Naive thymus-derived CD4-positive, alpha-beta T cell (primary cell): ENCODE data around the gene SLC12A1. TPM values are rescaled to one million over a fixed set of nuclear protein-coding genes. Genes with fewer than 3 reads are reported as not detected.

Experiments used
- ATAC-seq: fragments of 150-1000 bp; cut with Tn5 transposase; 2 replicates; pipeline ENCODE4 v1.10.0; 2021; ENCODE audit warnings: mild to moderate bottlenecking, moderate library complexity
- CTCF ChIA-PET: fragments of 350-600 bp; sonication (Branson Sonifier 250); formaldehyde crosslinking; loops from one replicate; lab custom pipeline; 2021; ENCODE audit warnings: antibody characterized with exemption; lab: Charles Lee
- POLR2A ChIA-PET: fragments of 350-600 bp; sonication (Branson Sonifier 250); formaldehyde crosslinking; loops from one replicate; lab custom pipeline; 2021; ENCODE audit warnings: antibody characterized with exemption, inconsistent platforms; lab: Charles Lee
- DNase-seq, 9 donors: peaks; one replicate each; pipeline versions ENCODE4 v3.0.0 to v3.0.0-alpha.2; 2020 to 2022; ENCODE audit warnings: mixed read lengths in 1 of 9
- H3K27ac ChIP-seq: one replicate; pipeline ENCODE4 v1.7.0; 2013; ENCODE audit warnings: mild to moderate bottlenecking, low read depth, low read length, moderate library complexity
- H3K27me3 ChIP-seq, 2 donors: one replicate each; pipeline ENCODE4 v1.7.0; 2013; ENCODE audit warnings: low read length in 2 of 2, mild to moderate bottlenecking in 2 of 2, moderate library complexity in 2 of 2; ENCODE audit not compliant: control insufficient read depth in 2 of 2, insufficient read depth in 2 of 2
- H3K36me3 ChIP-seq, 3 experiments: 1 replicate in 2 of 3; 2 replicates in 1 of 3; pipeline ENCODE4 v1.7.0; 2013; ENCODE audit warnings: low read length in 3 of 3, mild to moderate bottlenecking in 3 of 3, moderate library complexity in 1 of 3; ENCODE audit not compliant: insufficient read depth in 3 of 3, control insufficient read depth in 2 of 3
- H3K4me1 ChIP-seq, 2 donors: one replicate each; pipeline ENCODE4 v1.7.0; 2013; ENCODE audit warnings: low read length in 2 of 2, mild to moderate bottlenecking in 2 of 2, moderate library complexity in 1 of 2; ENCODE audit not compliant: control insufficient read depth in 2 of 2, insufficient read depth in 2 of 2
- H3K4me3 ChIP-seq: 2 replicates; pipeline ENCODE4 v1.7.0; 2013; ENCODE audit warnings: mild to moderate bottlenecking, low read length
- H3K9me3 ChIP-seq, 3 experiments: 1 replicate in 2 of 3; 2 replicates in 1 of 3; pipeline ENCODE4 v1.7.0; 2013; ENCODE audit warnings: low read length in 3 of 3; ENCODE audit not compliant: control insufficient read depth in 2 of 3
- H3K27ac Mint-ChIP-seq, 9 donors: one replicate each; pipeline ENCODE4 v1.8.0; 2020 to 2022; ENCODE audit warnings: mixed read lengths in 9 of 9, mild to moderate bottlenecking in 8 of 9, moderate library complexity in 5 of 9, inconsistent platforms in 2 of 9
- H3K27me3 Mint-ChIP-seq, 5 donors: one replicate each; pipeline ENCODE4 v1.8.0; 2021 to 2022; ENCODE audit warnings: mixed read lengths in 5 of 5, mild to moderate bottlenecking in 1 of 5
- H3K36me3 Mint-ChIP-seq, 5 donors: one replicate each; pipeline ENCODE4 v1.8.0; 2020 to 2022; ENCODE audit warnings: mixed read lengths in 5 of 5, mild to moderate bottlenecking in 3 of 5, inconsistent platforms in 1 of 5
- H3K4me1 Mint-ChIP-seq, 7 donors: one replicate each; pipeline ENCODE4 v1.8.0; 2020 to 2022; ENCODE audit warnings: mixed read lengths in 7 of 7, mild to moderate bottlenecking in 3 of 7, inconsistent platforms in 1 of 7
- H3K4me3 Mint-ChIP-seq, 10 donors: one replicate each; pipeline ENCODE4 v1.8.0; 2020 to 2022; ENCODE audit warnings: mild to moderate bottlenecking in 10 of 10, mixed read lengths in 10 of 10, moderate library complexity in 6 of 10, inconsistent platforms in 2 of 10
- H3K9me3 Mint-ChIP-seq, 11 donors: one replicate each; pipeline ENCODE4 v1.8.0; 2020 to 2022; ENCODE audit warnings: mixed read lengths in 11 of 11, mild to moderate bottlenecking in 4 of 11, inconsistent platforms in 1 of 11, moderate library complexity in 1 of 11
- intact Hi-C, 2 donors: fragments of 100-400 bp; cut with micrococcal nuclease; formaldehyde crosslinking; loops; one replicate each; pipeline ENCODE4 v1.15.1; 2023
- polyA plus RNA-seq, 2 donors: library from polyadenylated mRNA; unstranded; fragments of 300-500 nt; fragmentation: Illumina TruSeq; gene quantifications; one replicate each; pipeline ENCODE4 v1.2.3, GENCODE V29; 2021
- total RNA-seq, 6 experiments: library from RNA in 5 of 6; stranded (reverse) in 5 of 6; gene quantifications; 1 replicate in 5 of 6; 2 replicates in 1 of 6; pipeline ENCODE4 v1.2.3 and lab custom pipeline; 2021 to 2026

SLC12A1 gene
- total and polyA plus RNA-seq, 7 experiments from 2014 or later, result not detected

DNA sequence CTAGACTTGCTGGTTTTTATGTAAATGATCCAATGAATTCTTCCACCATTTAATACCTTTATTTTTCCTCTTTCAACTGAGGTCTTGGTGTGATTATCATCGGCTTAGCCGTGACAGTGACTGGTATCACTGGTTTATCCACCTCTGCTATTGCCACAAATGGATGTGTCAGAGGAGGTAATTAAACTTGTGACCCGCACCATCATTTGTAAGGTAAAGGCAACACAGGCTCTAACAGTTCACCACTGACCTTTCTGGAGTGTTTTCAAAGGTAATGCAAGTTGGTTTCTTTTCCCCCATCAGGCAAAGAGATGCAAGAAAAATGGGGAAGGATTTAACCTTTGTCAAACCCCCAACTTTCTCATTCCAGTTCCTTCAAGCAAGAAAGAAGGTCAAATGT, 19.7 kb downstream of the SLC12A1 start:
- ATAC-seq (no peak), DNase-seq (no peak)
- ChIA-PET CTCF (no interaction called here), POLR2A (no interaction called here)
- Mint-ChIP-seq H3K4me3 (no peak overlapping the region), H3K9me3 (peaks cover 0 to 2% (median 0%) of the 10 kb centered on the region in 11 donors), H3K27ac (no peak overlapping the region), H3K36me3 (no peaks in the 10 kb centered on the region), H3K4me1 (no peaks in the 10 kb centered on the region), H3K27me3 (peaks cover 12 to 18% (median 14%) of the 10 kb centered on the region in 5 donors)
- Histone ChIP-seq H3K9me3 (no peaks in the 10 kb centered on the region), H3K4me3 (no peak overlapping the region), H3K4me1 (no peaks in the 10 kb centered on the region), H3K36me3 (no peaks in the 10 kb centered on the region), H3K27ac (no peak overlapping the region), H3K27me3 (no peaks in the 10 kb centered on the region)
- intact Hi-C loops, result no loop called here

DNA sequence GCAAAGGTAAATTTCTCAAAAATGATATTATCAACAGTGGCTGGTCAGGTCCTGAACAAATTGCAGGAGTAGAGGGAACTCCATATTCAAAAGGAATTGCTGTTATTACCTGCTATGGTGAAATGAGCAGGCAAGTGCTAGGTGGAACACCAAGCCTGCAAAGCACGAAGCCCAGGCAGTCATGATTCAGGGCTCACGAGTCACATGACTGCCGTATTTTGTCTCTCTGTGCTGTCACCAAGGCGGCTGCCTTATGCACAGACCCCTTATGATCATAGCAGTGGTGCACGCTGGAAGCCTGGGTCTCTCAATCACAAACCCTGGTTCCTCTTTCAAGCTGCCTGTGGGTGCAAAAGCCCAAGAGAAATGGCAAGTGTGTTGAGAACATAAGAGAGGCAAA, 24.4 kb downstream of the SLC12A1 start:
- Mint-ChIP-seq H3K36me3 (no peaks in the 10 kb centered on the region), H3K27ac (no peak overlapping the region), H3K4me3 (no peak overlapping the region), H3K4me1 (no peaks in the 10 kb centered on the region), H3K27me3 (peaks cover 0 to 18% (median 8%) of the 10 kb centered on the region in 5 donors), H3K9me3 (peaks cover 0 to 2% (median 0%) of the 10 kb centered on the region in 11 donors)
- ATAC-seq (no peak), DNase-seq (no peak)
- Histone ChIP-seq H3K4me1 (no peaks in the 10 kb centered on the region), H3K27ac (no peak overlapping the region), H3K36me3 (no peaks in the 10 kb centered on the region), H3K4me3 (no peak overlapping the region), H3K27me3 (no peaks in the 10 kb centered on the region), H3K9me3 (no peaks in the 10 kb centered on the region)
- ChIA-PET CTCF (interaction anchor here (0.6 kb wide), 1 partner anchor 36 kb away, joined by 3 read pairs; no protein-coding TSS in a partner anchor), POLR2A (no interaction called here)
- intact Hi-C loops, result no loop called here

DNA sequence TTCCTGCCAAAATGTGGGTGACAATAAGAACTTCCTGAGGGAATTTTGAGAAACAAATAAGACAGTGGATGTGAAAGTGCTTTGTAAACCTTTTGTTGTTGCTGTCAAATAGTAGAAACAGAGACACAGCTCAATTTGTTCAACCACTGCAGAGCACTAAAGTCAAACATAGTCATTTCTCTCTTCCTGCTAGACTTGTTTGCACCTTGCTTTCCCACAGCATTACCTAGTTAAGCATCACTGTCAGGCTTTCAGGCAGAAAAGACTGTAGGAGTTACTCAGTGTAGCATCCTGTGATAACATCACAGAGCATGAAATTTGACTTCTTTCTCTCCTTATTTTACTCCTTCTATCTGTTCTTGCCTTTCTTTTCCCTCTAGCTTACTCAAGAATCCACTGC, 27.1 kb downstream of the SLC12A1 start:
- intact Hi-C loops, result no loop called here
- no peaks in the 10 kb centered on the region for H3K4me1 ChIP-seq
- Mint-ChIP-seq H3K4me1 (no peaks in the 10 kb centered on the region), H3K27ac (no peak overlapping the region), H3K9me3 (no peaks in the 10 kb centered on the region), H3K36me3 (no peaks in the 10 kb centered on the region), H3K27me3 (peaks cover 0 to 11% (median 8%) of the 10 kb centered on the region in 5 donors), H3K4me3 (no peak overlapping the region)
- DNase-seq, result no peak
- CTCF ChIA-PET, result no interaction called here
- POLR2A ChIA-PET, result no interaction called here
- ATAC-seq, result no peak
- no peaks in the 10 kb centered on the region for H3K27me3 ChIP-seq
- H3K36me3 ChIP-seq, result no peaks in the 10 kb centered on the region
- no peak overlapping the region for H3K27ac ChIP-seq
- no peaks in the 10 kb centered on the region for H3K9me3 ChIP-seq
- no peak overlapping the region for H3K4me3 ChIP-seq

DNA sequence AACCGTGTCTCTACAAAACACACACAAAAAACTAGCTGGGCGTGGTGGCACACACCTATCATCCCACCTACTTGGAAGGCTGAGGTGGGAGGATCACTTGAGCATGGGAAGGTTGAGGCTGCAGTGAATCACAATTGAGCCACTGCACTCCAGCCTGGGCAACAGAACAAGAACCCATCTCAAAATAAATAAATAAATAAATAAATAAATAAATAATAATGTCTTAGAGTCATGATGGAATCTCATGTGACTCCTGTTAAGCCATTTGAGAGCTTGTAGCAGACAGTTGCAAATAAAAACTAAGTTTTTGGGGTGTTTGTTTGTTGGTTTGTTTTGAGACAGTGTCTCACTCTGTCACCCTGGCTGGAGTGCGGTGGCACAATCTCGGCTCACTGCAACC, 33.2 kb downstream of the SLC12A1 start:
- intact Hi-C loops, result no loop called here
- CTCF ChIA-PET, result no interaction called here
- Mint-ChIP-seq H3K4me3 (no peak overlapping the region), H3K27ac (no peak overlapping the region), H3K9me3 (no peaks in the 10 kb centered on the region), H3K27me3 (peaks cover 0 to 4% (median 2%) of the 10 kb centered on the region in 5 donors), H3K36me3 (no peaks in the 10 kb centered on the region), H3K4me1 (no peaks in the 10 kb centered on the region)
- H3K27ac ChIP-seq, result no peak overlapping the region
- ATAC-seq (no peak), DNase-seq (no peak)
- H3K4me1 ChIP-seq, result no peaks in the 10 kb centered on the region
- no peaks in the 10 kb centered on the region for H3K9me3 ChIP-seq
- H3K4me3 ChIP-seq, result no peak overlapping the region
- H3K27me3 ChIP-seq, result no peaks in the 10 kb centered on the region
- no peaks in the 10 kb centered on the region for H3K36me3 ChIP-seq
- POLR2A ChIA-PET, result no interaction called here

DNA sequence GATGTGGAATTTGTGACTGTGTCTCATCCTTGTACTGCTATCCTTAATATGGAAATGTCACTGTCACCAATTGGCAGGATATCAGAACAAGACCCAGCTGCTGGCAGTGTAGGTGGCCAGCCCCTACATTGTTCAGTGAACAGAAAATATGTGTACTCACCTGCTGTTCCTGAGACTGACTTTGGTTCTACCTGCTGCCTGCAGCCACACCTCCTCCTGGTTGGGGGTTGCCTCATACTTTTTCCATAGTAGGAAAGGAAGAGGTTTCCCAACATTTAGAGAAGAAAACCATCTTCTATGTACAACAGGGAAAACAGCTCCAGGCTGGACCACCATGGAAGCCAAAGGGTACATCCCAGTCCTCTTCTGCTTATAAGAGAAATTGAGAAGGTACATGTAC, 35.9 kb downstream of the SLC12A1 start:
- POLR2A ChIA-PET, result interaction anchor here (0.6 kb wide), 1 partner anchor 64 kb away, joined by 3 read pairs; the partner anchor contains the start of gene MYEF2
- H3K9me3 Mint-ChIP-seq, result no peaks in the 10 kb centered on the region

DNA sequence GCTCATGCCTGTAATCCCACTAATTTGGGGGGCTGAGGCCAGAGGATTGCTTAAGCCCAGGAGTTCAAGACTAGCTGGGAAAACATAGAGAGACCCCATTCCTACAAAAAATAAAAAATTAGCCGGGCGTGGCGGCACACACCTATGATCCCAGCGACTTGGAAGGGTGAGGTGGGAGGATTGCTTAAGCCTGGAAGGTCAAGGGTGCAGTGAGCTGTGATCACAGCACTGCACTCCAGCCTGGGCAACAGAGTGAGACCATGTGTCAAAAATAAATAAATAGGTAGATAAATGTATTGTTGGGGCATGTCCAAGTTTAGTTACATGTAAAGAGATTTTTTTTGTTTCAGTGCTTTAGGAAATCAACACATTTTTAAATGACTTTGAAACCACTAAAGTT, 36.4 kb downstream of the SLC12A1 start:
- Mint-ChIP-seq H3K4me3 (no peak overlapping the region), H3K36me3 (no peaks in the 10 kb centered on the region), H3K27me3 (peaks cover 0 to 10% (median 6%) of the 10 kb centered on the region in 5 donors), H3K9me3 (no peaks in the 10 kb centered on the region), H3K4me1 (no peaks in the 10 kb centered on the region), H3K27ac (no peak overlapping the region)
- ATAC-seq (no peak), DNase-seq (no peak)
- Histone ChIP-seq H3K4me1 (no peaks in the 10 kb centered on the region), H3K9me3 (no peaks in the 10 kb centered on the region), H3K27ac (no peak overlapping the region), H3K36me3 (no peaks in the 10 kb centered on the region), H3K27me3 (no peaks in the 10 kb centered on the region), H3K4me3 (no peak overlapping the region)
- ChIA-PET POLR2A (interaction anchor here (0.6 kb wide), 1 partner anchor 64 kb away, joined by 3 read pairs; the partner anchor contains the start of gene MYEF2), CTCF (no interaction called here)
- intact Hi-C loops, result no loop called here

More for the DNA sequence above, 35.9 kb downstream of the SLC12A1 start:
- Mint-ChIP-seq H3K4me1 (no peaks in the 10 kb centered on the region), H3K36me3 (no peaks in the 10 kb centered on the region), H3K27me3 (peaks cover 0 to 8% (median 6%) of the 10 kb centered on the region in 5 donors), H3K4me3 (no peak overlapping the region), H3K27ac (no peak overlapping the region)
- no peak overlapping the region for H3K4me3 ChIP-seq
- CTCF ChIA-PET, result no interaction called here
- no peak overlapping the region for H3K27ac ChIP-seq
- ATAC-seq (no peak), DNase-seq (no peak)
- intact Hi-C loops, result no loop called here
- H3K9me3 ChIP-seq, result no peaks in the 10 kb centered on the region
- H3K27me3 ChIP-seq, result no peaks in the 10 kb centered on the region
- H3K4me1 ChIP-seq, result no peaks in the 10 kb centered on the region
- no peaks in the 10 kb centered on the region for H3K36me3 ChIP-seq

DNA sequence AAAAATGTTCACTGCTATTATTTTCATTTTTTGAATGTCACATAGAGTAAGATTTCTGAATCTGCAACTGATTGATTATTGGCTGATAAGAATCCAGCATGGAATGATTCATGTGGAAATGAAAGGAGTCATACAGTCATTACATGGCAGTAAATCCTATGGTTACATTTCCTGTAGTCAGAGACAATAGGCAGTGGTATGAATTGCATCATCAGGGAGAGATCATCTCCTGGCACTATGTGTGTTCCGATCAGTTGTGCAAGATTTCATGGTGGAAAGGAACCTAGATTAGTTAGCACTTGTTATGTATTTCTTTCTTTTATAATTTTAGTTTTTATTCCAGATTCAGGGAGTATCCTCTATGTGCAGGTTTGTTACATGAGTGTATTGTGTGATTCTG, 38.8 kb downstream of the SLC12A1 start:
- H3K27me3 Mint-ChIP-seq, result peaks cover 0 to 19% (median 11%) of the 10 kb centered on the region in 5 donors
- H3K4me1 ChIP-seq, result no peaks in the 10 kb centered on the region
- ChIA-PET CTCF (no interaction called here), POLR2A (no interaction called here)
- no peak overlapping the region for H3K27ac Mint-ChIP-seq
- H3K27ac ChIP-seq, result no peak overlapping the region
- intact Hi-C loops, result no loop called here
- no peaks in the 10 kb centered on the region for H3K9me3 Mint-ChIP-seq
- ATAC-seq, result no peak
- H3K9me3 ChIP-seq, result no peaks in the 10 kb centered on the region
- H3K36me3 ChIP-seq, result no peaks in the 10 kb centered on the region
- no peaks in the 10 kb centered on the region for H3K36me3 Mint-ChIP-seq
- no peaks in the 10 kb centered on the region for H3K27me3 ChIP-seq
- no peak for DNase-seq
- no peak overlapping the region for H3K4me3 ChIP-seq
- H3K4me3 Mint-ChIP-seq, result no peak overlapping the region
- no peaks in the 10 kb centered on the region for H3K4me1 Mint-ChIP-seq
